Hepatocyte (in vitro differentiated cells): ENCODE measurements around the gene TEKT5. TPM values are rescaled to one million over a fixed set of nuclear protein-coding genes. Genes with fewer than 3 reads are reported as not detected.

ENCODE experiments used
- DNase-seq: peaks from one replicate; pipeline ENCODE4 v3.0.0-alpha.2; 2016; ENCODE audit warnings: low spot score
- H2AFZ ChIP-seq: fragments of 200-600 bp; sonication (generic); 2 replicates; pipeline ENCODE4 v1.6.0; 2016; ENCODE audit warnings: antibody characterized with exemption, mild to moderate bottlenecking
- H3K27ac ChIP-seq: fragments of 200-600 bp; sonication (generic); 2 replicates; pipeline ENCODE4 v1.5.1; 2016; ENCODE audit warnings: mild to moderate bottlenecking
- H3K27me3 ChIP-seq: fragments of 200-600 bp; sonication (generic); 2 replicates; pipeline ENCODE4 v1.6.1; 2016
- H3K36me3 ChIP-seq: fragments of 200-600 bp; sonication (generic); replicated peaks from 2 replicates; pipeline ENCODE4 v1.5.1; 2016; ENCODE audit warnings: low read depth; ENCODE audit not compliant: insufficient read depth
- H3K4me1 ChIP-seq: fragments of 200-600 bp; sonication (generic); 2 replicates; pipeline ENCODE4 v1.5.1; 2016; ENCODE audit warnings: mild to moderate bottlenecking, moderate library complexity; ENCODE audit not compliant: insufficient read depth
- H3K4me2 ChIP-seq: fragments of 200-600 bp; sonication (generic); 2 replicates; pipeline ENCODE4 v1.6.0; 2016
- H3K4me3 ChIP-seq: fragments of 200-600 bp; sonication (generic); 2 replicates; pipeline ENCODE4 v1.5.1; 2016; ENCODE audit warnings: mild to moderate bottlenecking
- H3K79me2 ChIP-seq: fragments of 200-600 bp; sonication (generic); 2 replicates; pipeline ENCODE4 v1.6.0; 2017; ENCODE audit warnings: mild to moderate bottlenecking
- H3K9me2 ChIP-seq: fragments of 200-600 bp; sonication (generic); replicated peaks from 2 replicates; pipeline ENCODE4 v1.6.0; 2017; ENCODE audit warnings: mild to moderate bottlenecking; ENCODE audit not compliant: insufficient read depth
- H3K9me3 ChIP-seq: fragments of 200-600 bp; sonication (generic); 2 replicates; pipeline ENCODE4 v1.5.1; 2016; ENCODE audit warnings: low read depth, mild to moderate bottlenecking
- H4K20me1 ChIP-seq: fragments of 200-600 bp; sonication (generic); 2 replicates; pipeline ENCODE4 v1.6.0; 2016; ENCODE audit warnings: mild to moderate bottlenecking; ENCODE audit not compliant: insufficient read depth, poor library complexity, severe bottlenecking
- CTCF ChIP-seq: fragments of 200-600 bp; sonication (generic); IDR thresholded peaks from 2 replicates; pipeline ENCODE4 v1.5.1; 2016; ENCODE audit warnings: antibody characterized with exemption, mild to moderate bottlenecking; ENCODE audit not compliant: poor library complexity
- EZH2 ChIP-seq: fragments of 200-600 bp; sonication (generic); IDR thresholded peaks from 2 replicates; pipeline ENCODE4 v1.6.1; 2016; ENCODE audit warnings: antibody characterized with exemption, mild to moderate bottlenecking, borderline replicate concordance
- EZH2phosphoT487 ChIP-seq: fragments of 200-600 bp; sonication (generic); IDR thresholded peaks from one replicate; pipeline ENCODE4 v1.6.1; 2018; ENCODE audit warnings: antibody characterized with exemption, mild to moderate bottlenecking, low read depth, moderate library complexity; ENCODE audit not compliant: unreplicated experiment, severe bottlenecking
- WGBS: methylation state at CpG from one replicate; pipeline ENCODE4 v1.1.6; 2016; ENCODE audit warnings: low lambda C conversion rate; ENCODE audit errors: missing lambda C conversion rate; 5-methylcytosine and 5-hydroxymethylcytosine counted together
- polyA plus RNA-seq: library from polyadenylated mRNA; unstranded; fragments of >200 nt; fragmentation: Nextera tagmentation; extraction: Ambion mirVana; gene quantifications from 2 replicates; pipeline ENCODE4 v1.2.1, GENCODE V29; 2016
- total RNA-seq: library from RNA; depleted of rRNA; stranded (reverse); fragments of >200 nt; gene quantifications from 2 replicates; pipeline ENCODE4 v1.2.3, GENCODE V29; 2014

Gene TEKT5
- total and polyA plus RNA-seq, 2 experiments from 2014 or later: not detected

GRCh38 chr16:10699756-10700155 is 5.0 kb upstream of the TEKT5 start:
- Histone ChIP-seq H3K27ac (no peak overlapping the region), H3K36me3 (no peaks in the 10 kb centered on the region), H3K79me2 (no peaks in the 10 kb centered on the region), H3K27me3 (no peaks in the 10 kb centered on the region), H3K4me1 (no peaks in the 10 kb centered on the region), H2AFZ (no peak overlapping the region), H3K9me2 (no peaks in the 10 kb centered on the region), H3K4me2 (no peak overlapping the region), H4K20me1 (no peaks in the 10 kb centered on the region), H3K9me3 (no peaks in the 10 kb centered on the region), H3K4me3 (no peak overlapping the region)
- TF ChIP-seq EZH2: no peak
- no peak for TF ChIP-seq EZH2phosphoT487
- TF ChIP-seq CTCF: no peak
- DNase-seq: no peak
- 70% methylated on average over 1 of the region's 1 CpG for WGBS

- H3K9me3 ChIP-seq: no peaks in the 10 kb centered on the region
- no peaks in the 10 kb centered on the region for H3K27me3 ChIP-seq
- H3K4me3 ChIP-seq: no peak overlapping the region
- H3K79me2 ChIP-seq: no peaks in the 10 kb centered on the region
- no peak overlapping the region for H3K27ac ChIP-seq
- TF ChIP-seq EZH2: no peak
- no peak for TF ChIP-seq EZH2phosphoT487
- TF ChIP-seq CTCF: no peak
- WGBS: 94% methylated on average over 21 of the region's 21 CpGs
- H3K36me3 ChIP-seq: no peaks in the 10 kb centered on the region
- H4K20me1 ChIP-seq: no peaks in the 10 kb centered on the region
- no peaks in the 10 kb centered on the region for H3K4me1 ChIP-seq
- no peak overlapping the region for H2AFZ ChIP-seq
- no peaks in the 10 kb centered on the region for H3K9me2 ChIP-seq
- DNase-seq: no peak
- H3K4me2 ChIP-seq: no peak overlapping the region
These were observed 424 bp downstream of the TEKT5 start for GRCh38 chr16:10694306-10694705.

GRCh38 chr16:10693889-10694288 is 841 bp downstream of the TEKT5 start:
- TF ChIP-seq EZH2phosphoT487 (no peak), EZH2 (no peak)
- Histone ChIP-seq H3K4me3 (no peak overlapping the region), H3K79me2 (no peaks in the 10 kb centered on the region), H4K20me1 (no peaks in the 10 kb centered on the region), H3K9me3 (no peaks in the 10 kb centered on the region), H3K27me3 (no peaks in the 10 kb centered on the region), H2AFZ (no peak overlapping the region), H3K4me1 (no peaks in the 10 kb centered on the region), H3K4me2 (no peak overlapping the region), H3K9me2 (no peaks in the 10 kb centered on the region), H3K36me3 (no peaks in the 10 kb centered on the region), H3K27ac (no peak overlapping the region)
- WGBS: 94% methylated on average over 8 of the region's 8 CpGs
- no peak for DNase-seq

- no peak for DNase-seq
- TF ChIP-seq EZH2phosphoT487: no peak
- TF ChIP-seq EZH2: no peak
- no peak for TF ChIP-seq CTCF
- Histone ChIP-seq H2AFZ (no peak overlapping the region), H3K4me3 (no peak overlapping the region), H3K9me3 (no peaks in the 10 kb centered on the region), H3K79me2 (no peaks in the 10 kb centered on the region), H3K4me2 (no peak overlapping the region), H3K9me2 (no peaks in the 10 kb centered on the region), H3K36me3 (no peaks in the 10 kb centered on the region), H3K27ac (no peak overlapping the region), H3K27me3 (no peaks in the 10 kb centered on the region), H4K20me1 (no peaks in the 10 kb centered on the region), H3K4me1 (no peaks in the 10 kb centered on the region)
- 91% methylated on average over 5 of the region's 5 CpGs for WGBS
These were observed 2.3 kb downstream of the TEKT5 start for GRCh38 chr16:10692470-10692869.
